Fibroblast of skin of right biceps (primary cell): ENCODE data around the gene EPB41L4A.
A peak's percentile ranks its signal among the peaks of the same experiment; 100 is the strongest.
"Not testable (repeated sequence)": the region's sequence is repeated elsewhere in the genome, so short reads cannot be mapped to it uniquely, and the experiment has no call there.

Experiments
- DNase-seq: peaks from one replicate; pipeline ENCODE4 v3.0.0-alpha.2; 2013

Gene EPB41L4A

GRCh38 chr5:112247960-112248359 lies 171.1 kb downstream of the EPB41L4A start:
- DNase-seq: no peak

DNA sequence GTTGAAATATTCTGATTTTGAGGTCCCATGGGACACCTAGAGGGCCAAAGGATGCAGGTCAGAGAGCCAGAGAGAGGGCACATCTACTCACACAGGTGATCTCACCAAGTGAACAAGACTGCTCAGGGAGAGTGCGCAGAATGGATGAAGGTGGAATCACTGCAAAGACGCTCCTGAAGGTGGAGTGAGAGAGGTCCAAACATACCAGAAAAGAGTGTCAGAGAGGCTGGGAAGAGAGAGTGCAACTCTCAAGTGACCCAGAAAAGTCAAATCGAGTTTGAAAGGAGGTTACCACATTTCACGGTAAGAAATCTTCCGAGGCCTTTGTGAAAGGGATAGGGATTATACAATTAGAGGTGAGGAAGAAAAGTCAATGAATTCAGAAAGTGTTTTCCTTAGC lies 173.4 kb downstream of the EPB41L4A start:
- no peak for DNase-seq

DNA sequence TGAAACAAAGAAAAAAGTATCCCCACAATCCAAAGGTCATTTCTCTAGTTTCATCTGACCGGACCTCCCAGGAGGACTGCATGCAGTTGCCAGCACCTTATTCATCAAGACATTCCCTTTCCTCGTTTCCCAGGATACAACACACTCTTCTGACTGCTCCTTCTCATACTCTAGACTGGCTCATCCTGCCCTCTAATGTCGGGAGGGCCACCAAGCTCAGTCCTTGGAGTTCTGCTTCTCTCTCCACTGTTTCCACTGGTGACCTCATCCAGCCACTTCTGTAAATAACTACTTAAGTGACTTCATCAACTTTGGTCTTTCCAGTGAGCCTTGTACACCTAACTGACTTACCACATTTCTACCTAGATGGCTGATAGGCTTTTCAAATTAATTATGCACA lies 179.1 kb downstream of the EPB41L4A start:
- DNase-seq: peak; percentile 4

- no peak for DNase-seq
Measured at GRCh38 chr5:112238473-112238872, 180.6 kb downstream of the EPB41L4A start.

GRCh38 chr5:112237456-112237855 lies 181.6 kb downstream of the EPB41L4A start:
- no peak for DNase-seq

DNA sequence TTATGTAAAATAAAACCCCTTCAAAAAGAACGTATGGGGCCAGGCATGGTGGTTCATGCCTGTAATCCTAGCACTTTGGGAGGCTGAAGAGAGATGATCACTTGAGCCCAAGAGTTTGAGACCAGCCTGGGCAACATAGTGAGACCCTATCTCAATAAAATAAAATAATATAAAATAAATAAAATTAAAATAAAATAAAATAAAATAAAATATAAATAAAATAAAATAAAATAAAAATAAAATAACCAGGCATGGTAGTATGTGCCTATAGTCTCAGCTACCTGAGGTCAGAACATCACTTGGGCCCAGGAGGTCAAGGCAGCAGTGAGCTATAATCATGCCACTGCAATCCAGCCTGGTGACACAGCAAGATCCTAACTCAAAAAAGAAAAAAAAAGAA lies 185.1 kb downstream of the EPB41L4A start:
- no peak for DNase-seq

- DNase-seq: no peak
Measured at GRCh38 chr5:112232667-112233066, 186.4 kb downstream of the EPB41L4A start.

- no peak for DNase-seq
Measured at GRCh38 chr5:112230606-112231005, 188.5 kb downstream of the EPB41L4A start.

GRCh38 chr5:112228667-112229066 lies 190.4 kb downstream of the EPB41L4A start:
- peak; percentile 30 for DNase-seq

- no peak for DNase-seq
Measured at GRCh38 chr5:112227911-112228631, 191.0 kb downstream of the EPB41L4A start.

- no peak for DNase-seq
Measured at GRCh38 chr5:112226215-112226614, 192.9 kb downstream of the EPB41L4A start.

- DNase-seq: not testable (repeated sequence)
Measured at GRCh38 chr5:112222997-112223396, 196.1 kb downstream of the EPB41L4A start.

GRCh38 chr5:112221128-112221527 lies 197.9 kb downstream of the EPB41L4A start:
- no peak for DNase-seq

DNA sequence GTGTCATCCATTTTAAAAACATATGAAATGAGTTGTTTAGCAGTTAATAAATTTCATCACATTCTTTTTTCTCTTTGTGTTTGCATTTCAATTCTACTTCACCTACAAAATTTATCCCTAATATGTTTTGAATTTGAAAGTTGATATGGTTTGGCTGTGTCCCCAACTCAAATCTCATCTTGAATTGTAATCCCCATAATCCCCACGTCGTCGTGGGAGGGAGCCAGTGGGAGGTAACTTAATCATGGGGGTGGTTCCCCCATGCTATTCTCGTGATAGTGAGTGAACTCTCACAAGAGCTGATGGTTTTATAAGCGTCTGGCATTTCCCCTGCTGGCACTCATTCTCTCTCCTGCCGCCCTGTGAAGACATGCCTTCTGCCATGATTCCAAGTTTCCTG lies 200.1 kb downstream of the EPB41L4A start:
- no peak for DNase-seq

DNA sequence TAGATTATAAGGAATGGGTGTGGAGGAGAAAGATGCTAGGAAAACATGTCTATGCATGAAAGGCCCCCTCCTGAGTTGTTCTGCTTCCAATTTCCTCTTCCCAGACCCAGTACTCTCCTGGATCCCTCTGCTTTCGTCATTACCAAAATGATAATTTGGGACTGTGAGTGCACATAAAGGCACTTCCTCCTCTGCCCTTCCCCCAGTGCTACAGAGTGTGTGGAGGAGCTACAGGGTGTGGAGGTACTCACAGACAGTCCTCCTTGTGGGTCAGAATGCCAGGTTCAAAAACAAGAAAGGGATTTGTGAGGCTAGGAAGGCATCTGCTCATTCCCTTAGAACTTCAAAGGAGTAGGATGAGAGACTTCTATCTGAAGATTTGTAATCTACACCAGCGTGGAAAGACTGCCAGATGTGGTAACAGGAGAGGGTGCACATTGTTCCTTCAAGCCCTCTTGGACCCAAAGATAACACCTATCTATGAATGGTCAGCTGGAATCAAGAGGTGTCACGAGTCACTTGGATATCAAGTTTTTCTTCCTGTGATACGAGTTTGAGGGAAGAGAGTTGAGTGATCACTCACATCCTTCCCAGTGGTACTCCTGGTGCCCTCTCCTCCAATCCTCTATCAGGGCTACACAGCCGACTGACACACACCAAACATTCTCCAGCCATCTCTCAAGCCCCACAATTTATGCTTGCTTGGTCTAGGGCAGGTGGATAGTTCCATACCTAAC lies 201.1 kb downstream of the EPB41L4A start:
- DNase-seq: no peak

GRCh38 chr5:112216140-112216539 lies 202.9 kb downstream of the EPB41L4A start:
- no peak for DNase-seq

DNA sequence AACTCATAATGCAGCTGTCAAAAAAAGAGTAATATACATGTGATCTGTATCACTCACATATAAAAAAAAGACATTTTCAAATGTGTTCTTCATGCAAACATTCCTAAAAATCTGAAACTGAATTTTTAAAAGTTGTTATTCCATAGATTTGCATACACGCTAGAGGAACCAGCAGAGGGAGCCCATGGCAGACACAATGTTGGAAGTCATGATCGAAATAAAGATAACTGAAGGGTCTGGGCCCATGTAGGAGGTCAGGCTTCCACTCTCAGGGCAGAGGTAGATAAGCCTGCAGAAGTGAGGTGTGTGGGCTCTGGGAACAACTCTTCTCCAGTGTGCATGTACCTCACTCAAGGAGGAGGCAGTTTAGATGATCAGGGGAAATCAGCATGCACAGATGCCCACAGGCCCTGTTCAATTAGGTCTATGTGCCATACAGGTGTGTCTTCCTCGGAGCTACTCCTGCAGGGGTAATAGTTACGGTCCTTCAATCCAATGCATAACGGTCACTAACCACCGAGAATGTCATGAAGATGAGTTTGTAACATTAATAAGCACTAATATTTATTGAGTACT lies 208.6 kb downstream of the EPB41L4A start:
- peak; percentile 14 for DNase-seq

GRCh38 chr5:112208699-112209615 lies 210.1 kb downstream of the EPB41L4A start:
- no peak for DNase-seq

GRCh38 chr5:112208195-112208594 lies 210.9 kb downstream of the EPB41L4A start:
- DNase-seq: not testable (repeated sequence)

DNA sequence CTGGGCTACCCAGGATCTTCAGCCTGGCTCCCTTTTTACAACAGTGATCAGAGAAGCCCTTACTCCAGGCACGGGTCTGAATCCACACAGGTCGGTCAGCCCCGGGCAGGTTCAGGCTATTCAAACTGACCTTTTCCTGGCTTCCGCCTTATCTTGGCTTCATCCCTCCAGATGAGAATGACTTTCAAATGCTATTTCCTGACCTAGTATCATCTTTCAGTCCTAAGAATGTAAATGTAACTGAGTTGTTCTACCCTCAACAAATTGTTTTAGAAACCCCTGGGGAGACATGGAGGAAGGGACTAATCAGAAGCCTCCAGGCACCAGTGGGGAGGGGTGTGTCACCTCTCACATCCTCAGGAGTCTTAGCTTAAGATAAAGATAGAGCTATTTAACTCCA lies 213.2 kb downstream of the EPB41L4A start:
- no peak for DNase-seq

DNA sequence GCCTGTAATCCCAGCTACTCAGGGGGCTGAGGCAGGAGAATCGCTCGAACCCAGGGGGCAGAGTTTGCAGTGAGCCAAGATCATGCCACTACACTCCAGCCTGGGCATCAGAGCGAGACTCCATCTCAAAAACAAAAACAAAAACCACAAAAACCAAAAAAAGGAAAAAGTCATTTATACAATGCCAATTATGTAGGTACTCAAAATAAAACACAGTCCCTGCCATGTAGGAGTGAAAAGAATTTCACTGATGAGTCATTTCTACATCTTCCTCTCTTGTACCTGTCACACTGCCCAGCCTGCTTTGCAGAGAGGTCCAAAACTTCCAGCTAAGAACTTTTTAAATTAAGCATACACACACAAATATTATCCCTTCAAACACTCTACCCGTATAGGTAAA lies 215.8 kb downstream of the EPB41L4A start:
- DNase-seq: no peak

- DNase-seq: no peak
Measured at GRCh38 chr5:112202694-112203093, 216.4 kb downstream of the EPB41L4A start.

DNA sequence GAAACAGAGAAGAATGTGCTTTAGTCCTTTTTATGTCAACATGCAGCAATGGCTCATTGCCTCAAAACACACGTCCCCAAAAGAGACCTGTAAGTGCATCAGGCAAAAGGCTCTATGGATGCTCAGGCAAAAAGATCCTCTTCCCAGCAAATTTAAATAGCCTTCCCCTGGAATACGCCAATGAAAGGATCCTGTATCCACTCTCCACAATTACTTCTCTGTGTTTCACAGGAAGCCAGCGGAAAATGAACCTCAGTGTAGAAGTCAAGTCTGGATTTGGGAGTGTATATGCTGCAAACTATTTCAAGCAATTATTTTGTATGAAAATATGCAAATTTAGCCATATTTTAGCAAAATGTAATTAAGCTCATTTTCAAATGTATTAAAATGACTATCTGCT lies 217.9 kb downstream of the EPB41L4A start:
- DNase-seq: no peak
